ENCODE results near the gene IL23R.

IL23R gene

GRCh38 chr1:67304023-67304422, 137.8 kb downstream of the IL23R start:
- DNase-seq (no peak), ATAC-seq (peak; percentile 56)

- no peak for DNase-seq
- ATAC-seq, result no peak
Observed at GRCh38 chr1:67306547-67306946, 140.3 kb downstream of the IL23R start.

GRCh38 chr1:67307251-67308060, 141.2 kb downstream of the IL23R start, which contains the start of gene IL12RB2:
Gene IL12RB2, plus strand, starts transcription at chr1:67307873. Its CDS starts 12,496 bp downstream, at chr1:67320369.
- peak; percentile 66 for DNase-seq
- ATAC-seq, result peak; percentile 85

DNA sequence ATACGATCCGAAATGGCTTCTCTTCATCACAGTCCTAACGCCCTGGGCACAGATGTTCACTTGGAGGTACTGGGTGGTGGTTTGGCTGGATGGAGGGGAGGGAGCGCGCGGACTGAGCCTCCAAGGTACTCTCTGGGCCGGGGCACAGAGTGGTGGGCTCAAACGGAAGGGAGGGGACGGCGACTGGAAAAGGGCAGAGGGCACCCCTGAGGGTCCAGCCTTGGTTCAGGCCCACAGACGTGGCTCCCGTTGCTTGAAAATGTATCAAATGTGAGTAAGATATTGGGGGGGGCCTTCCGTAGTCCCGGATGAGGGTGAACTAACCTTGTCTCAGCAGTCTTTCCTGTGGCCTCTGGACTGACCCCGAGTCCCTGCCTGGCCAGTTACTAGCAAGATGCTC, 141.9 kb downstream of the IL23R start:
- no peak for ATAC-seq
- peak; percentile 23 for DNase-seq
